Suprapubic skin (tissue), 3 donors: ENCODE data around the gene RAB27B.

ENCODE experiments used
- EP300 ChIP-seq: sonication (generic); formaldehyde crosslinking; IDR thresholded peaks from one replicate; pipeline ENCODE4 v1.6.1; 2017; ENCODE audit warnings: antibody characterized with exemption
- TF ChIP-seq, protein P1 (sequence below), 2 donors: fragments of 200-600 bp in 1 of 2; fragments of 450-650 bp in 1 of 2; sonication (generic) in 1 of 2; IDR thresholded peaks; one replicate each; pipeline ENCODE4 v1.5.1; 2016 to 2019; ENCODE audit warnings: antibody characterized with exemption in 2 of 2, mild to moderate bottlenecking in 1 of 2, moderate library complexity in 1 of 2

DNA sequence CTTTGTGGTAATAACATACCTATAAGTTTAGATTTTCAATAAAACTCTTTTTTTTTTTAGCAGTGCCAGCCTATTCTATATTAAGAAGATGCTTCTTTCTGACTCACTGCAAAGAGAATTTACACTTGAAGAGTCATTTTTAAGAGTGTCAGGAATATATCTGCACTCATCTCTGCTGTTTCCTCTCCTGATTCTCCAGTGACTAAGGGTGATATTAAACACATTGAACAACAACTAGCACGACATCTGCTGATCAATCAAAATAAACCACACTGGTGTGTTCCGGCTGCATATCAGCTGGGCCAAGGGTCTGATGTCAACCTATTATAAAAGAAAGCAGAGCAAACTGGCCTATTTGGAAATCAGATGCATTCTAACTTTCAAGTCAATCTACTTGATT lies 15.0 kb downstream of the RAB27B start:
- TF ChIP-seq, protein P1, sequence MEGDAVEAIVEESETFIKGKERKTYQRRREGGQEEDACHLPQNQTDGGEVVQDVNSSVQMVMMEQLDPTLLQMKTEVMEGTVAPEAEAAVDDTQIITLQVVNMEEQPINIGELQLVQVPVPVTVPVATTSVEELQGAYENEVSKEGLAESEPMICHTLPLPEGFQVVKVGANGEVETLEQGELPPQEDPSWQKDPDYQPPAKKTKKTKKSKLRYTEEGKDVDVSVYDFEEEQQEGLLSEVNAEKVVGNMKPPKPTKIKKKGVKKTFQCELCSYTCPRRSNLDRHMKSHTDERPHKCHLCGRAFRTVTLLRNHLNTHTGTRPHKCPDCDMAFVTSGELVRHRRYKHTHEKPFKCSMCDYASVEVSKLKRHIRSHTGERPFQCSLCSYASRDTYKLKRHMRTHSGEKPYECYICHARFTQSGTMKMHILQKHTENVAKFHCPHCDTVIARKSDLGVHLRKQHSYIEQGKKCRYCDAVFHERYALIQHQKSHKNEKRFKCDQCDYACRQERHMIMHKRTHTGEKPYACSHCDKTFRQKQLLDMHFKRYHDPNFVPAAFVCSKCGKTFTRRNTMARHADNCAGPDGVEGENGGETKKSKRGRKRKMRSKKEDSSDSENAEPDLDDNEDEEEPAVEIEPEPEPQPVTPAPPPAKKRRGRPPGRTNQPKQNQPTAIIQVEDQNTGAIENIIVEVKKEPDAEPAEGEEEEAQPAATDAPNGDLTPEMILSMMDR (IDR thresholded peaks at IDR 0.05): no peak
- no peak for TF ChIP-seq EP300
